ENCODE measurements around the gene TUBB4B.

The TUBB4B gene

DNA sequence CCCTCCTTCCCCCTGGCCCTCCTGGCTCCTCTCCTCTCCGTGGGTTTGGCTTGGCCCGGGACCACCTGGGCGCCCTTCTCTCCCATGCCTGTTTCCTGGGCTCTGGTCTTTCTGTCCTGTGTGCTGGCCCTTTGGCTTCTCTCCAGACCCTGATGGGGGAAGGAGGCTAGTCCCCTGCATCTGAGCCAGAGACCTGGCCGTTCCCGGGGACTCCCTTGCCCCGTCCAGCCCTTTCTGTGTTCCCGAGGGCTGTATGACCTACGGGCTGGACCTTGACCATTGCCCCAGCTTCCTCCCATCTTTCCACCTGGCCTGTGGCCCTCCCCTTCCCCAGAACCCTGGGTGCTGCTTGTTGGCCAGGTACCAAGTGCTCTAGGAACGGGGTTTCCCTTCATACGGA lies 22.4 kb downstream of the TUBB4B start:
- TF ChIP-seq TAF1 (IDR thresholded peaks at IDR 0.05; ENCODE audit: borderline replicate concordance, low read depth, low read length): no peak
- no peak for TF ChIP-seq POLR2A (IDR thresholded peaks at IDR 0.05; ENCODE audit: low read depth, low read length)
- TF ChIP-seq POLR2AphosphoS5 (IDR thresholded peaks at IDR 0.05; ENCODE audit: low read depth, low read length): no peak
- FAIRE-seq (no peak), DNase-seq (ENCODE audit: insufficient read length) (no peak)

GRCh38 chr9:137264067-137264466 lies 23.0 kb downstream of the TUBB4B start:
- DNase-seq (ENCODE audit: insufficient read length) (no peak), FAIRE-seq (no peak)
- TF ChIP-seq POLR2AphosphoS5 (IDR thresholded peaks at IDR 0.05; ENCODE audit: low read depth, low read length) (no peak), TAF1 (IDR thresholded peaks at IDR 0.05; ENCODE audit: borderline replicate concordance, low read depth, low read length) (no peak), POLR2A (IDR thresholded peaks at IDR 0.05; ENCODE audit: low read depth, low read length) (no peak)

DNA sequence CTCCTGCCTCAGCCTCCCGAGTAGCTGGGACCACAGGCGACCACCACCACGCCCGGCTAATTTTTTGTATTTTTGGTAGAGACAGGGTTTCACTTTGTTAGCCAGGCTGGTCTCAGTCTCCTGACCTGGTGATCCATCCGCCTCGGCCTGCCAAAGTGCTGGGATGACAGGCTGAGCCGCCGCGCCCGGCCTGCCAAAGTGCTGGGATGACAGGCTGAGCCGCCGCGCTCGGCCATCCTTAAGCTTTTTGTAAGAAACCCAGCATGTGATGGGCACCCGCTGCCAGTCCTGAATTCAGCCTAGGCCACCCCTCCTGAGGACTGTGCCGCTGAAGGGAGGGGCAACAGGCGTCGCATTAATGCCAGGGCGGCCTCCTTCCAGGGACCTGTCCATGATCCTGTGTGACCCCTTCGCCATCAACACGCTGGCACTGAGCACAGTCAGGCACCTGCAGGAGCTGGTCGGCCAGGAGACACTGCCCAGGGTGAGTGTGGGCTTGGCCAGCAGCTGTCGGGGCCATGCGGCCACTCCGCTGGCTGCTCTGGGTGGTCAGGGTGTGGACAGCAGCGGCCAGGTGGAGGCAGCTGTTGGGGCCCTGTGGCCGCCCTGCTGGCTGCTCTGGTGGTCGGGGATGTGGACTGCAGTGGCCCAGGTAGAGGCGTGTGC lies 24.5 kb downstream of the TUBB4B start:
- FAIRE-seq: no peak
- TF ChIP-seq POLR2A (IDR thresholded peaks at IDR 0.05; ENCODE audit: low read depth, low read length) (no peak), POLR2AphosphoS5 (IDR thresholded peaks at IDR 0.05; ENCODE audit: low read depth, low read length) (no peak), TAF1 (IDR thresholded peaks at IDR 0.05; ENCODE audit: borderline replicate concordance, low read depth, low read length) (no peak)

DNA sequence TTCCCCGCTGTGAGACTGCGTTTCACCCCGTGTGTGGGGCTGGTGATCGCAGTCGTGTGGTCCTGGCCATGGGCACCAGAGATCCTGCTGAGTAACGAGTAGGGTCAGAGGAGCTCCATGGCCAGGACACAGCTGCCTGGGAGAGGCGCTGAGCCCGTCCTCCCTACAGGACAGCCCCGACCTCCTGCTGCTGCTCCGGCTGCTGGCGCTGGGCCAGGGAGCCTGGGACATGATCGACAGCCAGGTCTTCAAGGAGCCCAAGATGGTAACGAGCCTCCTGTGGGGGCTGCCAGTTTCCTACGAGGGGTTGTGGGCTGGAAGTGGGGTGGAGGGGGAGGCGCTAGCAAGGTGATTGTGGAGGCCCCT lies 25.1 kb downstream of the TUBB4B start:
- TF ChIP-seq POLR2AphosphoS5 (IDR thresholded peaks at IDR 0.05; ENCODE audit: low read depth, low read length) (no peak), TAF1 (IDR thresholded peaks at IDR 0.05; ENCODE audit: borderline replicate concordance, low read depth, low read length) (no peak), POLR2A (IDR thresholded peaks at IDR 0.05; ENCODE audit: low read depth, low read length) (no peak; the same call in 1 of the 2 replicates)
- FAIRE-seq: no peak

More for the DNA sequence above, 24.5 kb downstream of the TUBB4B start:
- DNase-seq (ENCODE audit: insufficient read length): no peak

GRCh38 chr9:137266585-137267453 lies 25.7 kb downstream of the TUBB4B start:
- TF ChIP-seq POLR2AphosphoS5 (IDR thresholded peaks at IDR 0.05; ENCODE audit: low read depth, low read length): no peak
- TF ChIP-seq POLR2A (IDR thresholded peaks at IDR 0.05; ENCODE audit: low read depth, low read length): no peak
- no peak for TF ChIP-seq TAF1 (IDR thresholded peaks at IDR 0.05; ENCODE audit: borderline replicate concordance, low read depth, low read length)
- FAIRE-seq (no peak), DNase-seq (ENCODE audit: insufficient read length) (no peak)

More for the DNA sequence above, 25.1 kb downstream of the TUBB4B start:
- no peak for DNase-seq (ENCODE audit: insufficient read length)

DNA sequence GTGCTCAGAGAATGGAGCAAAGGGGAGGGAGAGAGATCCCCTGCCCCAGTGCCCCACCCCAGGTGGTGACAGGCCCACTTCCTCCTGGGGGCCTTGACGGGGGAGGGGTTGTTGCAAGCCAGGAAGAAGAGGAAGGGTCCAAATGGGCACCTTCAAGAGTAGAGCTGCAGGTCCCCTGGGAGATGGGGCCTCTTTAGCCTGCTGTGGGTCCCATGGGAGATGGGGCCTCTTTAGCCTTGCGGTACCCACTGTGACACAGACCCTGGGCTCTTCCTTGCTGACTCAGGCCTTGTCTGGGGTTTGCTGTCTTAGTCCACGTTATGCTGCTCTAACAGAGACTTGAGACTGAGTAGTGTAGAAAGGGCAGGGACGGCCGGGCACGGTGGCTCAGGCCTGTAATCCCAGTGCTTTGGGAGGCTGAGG lies 26.9 kb downstream of the TUBB4B start:
- DNase-seq (ENCODE audit: insufficient read length) (no peak), FAIRE-seq (no peak)
- no peak for TF ChIP-seq POLR2AphosphoS5 (IDR thresholded peaks at IDR 0.05; ENCODE audit: low read depth, low read length)
- no peak for TF ChIP-seq TAF1 (IDR thresholded peaks at IDR 0.05; ENCODE audit: borderline replicate concordance, low read depth, low read length)
- no peak for TF ChIP-seq POLR2A (IDR thresholded peaks at IDR 0.05; ENCODE audit: low read depth, low read length)

DNA sequence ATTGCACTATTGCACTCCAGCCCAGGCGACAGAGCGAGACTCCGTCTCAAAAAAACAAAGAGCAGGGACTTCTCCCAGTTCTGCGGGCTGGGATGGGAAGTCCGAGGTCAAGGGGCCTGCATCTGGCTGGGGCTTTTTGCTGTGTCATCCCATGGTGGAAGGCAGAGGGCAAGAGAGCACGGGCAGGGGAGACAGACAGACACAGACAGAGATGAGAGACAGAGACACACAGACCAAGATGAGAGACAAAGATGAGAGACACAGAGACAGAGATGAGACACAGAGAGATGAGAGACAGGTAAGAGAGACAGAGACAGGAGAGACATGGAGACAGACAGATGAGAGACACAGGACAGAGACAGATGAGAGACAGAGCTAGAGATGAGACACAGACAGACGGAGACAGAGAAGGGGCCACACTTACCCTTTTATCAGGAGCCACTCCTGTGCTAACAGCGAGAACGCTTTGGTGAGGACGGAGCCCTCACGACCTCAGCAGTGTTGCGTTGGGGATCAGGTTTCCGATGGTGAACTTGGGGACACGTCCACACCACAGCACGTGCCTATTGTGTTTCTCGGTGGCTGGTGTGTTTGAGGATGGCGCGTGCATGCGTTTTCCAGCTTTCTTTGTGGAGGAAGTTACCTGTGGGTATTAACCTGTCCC lies 27.6 kb downstream of the TUBB4B start:
- FAIRE-seq (no peak), DNase-seq (ENCODE audit: insufficient read length) (no peak)
- TF ChIP-seq POLR2A (IDR thresholded peaks at IDR 0.05; ENCODE audit: low read depth, low read length) (no peak), TAF1 (IDR thresholded peaks at IDR 0.05; ENCODE audit: borderline replicate concordance, low read depth, low read length) (no peak), POLR2AphosphoS5 (IDR thresholded peaks at IDR 0.05; ENCODE audit: low read depth, low read length) (no peak)

DNA sequence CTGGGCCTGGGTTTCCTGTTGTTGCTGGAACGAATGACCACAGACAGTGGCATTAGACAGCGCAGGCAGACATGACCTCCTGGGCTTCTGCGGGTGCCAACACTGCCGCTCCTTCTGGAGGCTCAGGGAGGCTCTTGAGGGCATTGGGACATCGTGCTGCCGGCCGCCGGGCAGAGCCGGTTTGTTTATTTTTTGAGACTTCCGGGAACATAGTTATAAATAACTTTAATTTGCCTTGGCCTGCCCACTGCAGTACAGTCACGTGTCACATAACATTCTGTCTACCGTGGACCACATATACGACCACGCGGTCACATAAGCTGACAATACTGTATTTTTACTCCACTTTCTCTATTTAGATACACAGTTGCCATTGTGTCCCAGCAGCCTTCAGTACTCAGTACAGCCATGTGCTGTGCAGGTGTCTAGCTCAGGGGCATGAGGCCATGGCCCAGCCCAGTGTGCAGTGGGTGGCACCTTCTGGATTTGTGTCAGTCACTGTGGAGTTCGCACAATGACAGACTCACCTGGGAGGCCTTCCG lies 28.2 kb downstream of the TUBB4B start:
- no peak for TF ChIP-seq TAF1 (IDR thresholded peaks at IDR 0.05; ENCODE audit: borderline replicate concordance, low read depth, low read length)
- TF ChIP-seq POLR2AphosphoS5 (IDR thresholded peaks at IDR 0.05; ENCODE audit: low read depth, low read length): no peak
- no peak for TF ChIP-seq POLR2A (IDR thresholded peaks at IDR 0.05; ENCODE audit: low read depth, low read length)
- FAIRE-seq (peak; percentile 71), DNase-seq (ENCODE audit: insufficient read length) (no peak)

DNA sequence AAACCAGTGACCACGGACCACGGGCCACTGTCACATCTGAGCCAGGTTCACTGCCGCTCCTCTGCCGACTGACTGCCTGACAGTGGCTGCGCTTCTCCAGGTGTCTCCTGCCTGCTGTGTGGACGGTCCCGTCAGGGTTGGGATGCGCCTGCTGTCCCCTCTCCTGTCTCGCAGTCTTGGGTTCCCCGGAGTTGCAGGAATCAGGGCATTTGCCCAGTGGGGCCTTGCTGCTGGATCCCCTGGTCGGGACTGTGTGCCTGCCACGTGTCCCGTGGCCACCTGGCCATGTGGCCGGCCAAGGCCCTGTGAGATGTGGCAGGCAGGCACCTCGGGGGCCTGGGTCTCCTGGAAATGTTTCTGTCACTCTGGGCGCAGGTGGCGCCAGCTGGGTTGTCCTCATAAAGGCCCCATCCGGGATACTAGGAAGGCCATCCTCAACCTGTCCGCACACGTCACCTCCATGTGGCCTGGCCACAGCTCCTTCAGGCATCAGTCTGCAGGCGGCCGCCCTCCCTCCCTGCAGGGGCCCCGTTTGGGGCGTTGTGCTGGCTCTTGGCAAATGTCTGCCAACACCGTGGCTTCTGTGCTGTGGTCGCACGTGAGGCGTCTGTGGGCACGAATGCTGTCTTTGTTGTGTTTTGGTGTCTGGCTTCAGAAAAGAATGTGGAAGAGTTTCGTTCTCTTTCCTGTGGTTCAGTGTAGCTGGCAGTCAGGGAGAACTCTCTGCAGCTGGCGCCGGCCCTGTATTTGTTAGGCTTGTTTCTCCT lies 30.0 kb downstream of the TUBB4B start:
- DNase-seq (ENCODE audit: insufficient read length) (no peak), FAIRE-seq (no peak)
- TF ChIP-seq POLR2AphosphoS5 (IDR thresholded peaks at IDR 0.05; ENCODE audit: low read depth, low read length) (no peak), POLR2A (IDR thresholded peaks at IDR 0.05; ENCODE audit: low read depth, low read length) (no peak), TAF1 (IDR thresholded peaks at IDR 0.05; ENCODE audit: borderline replicate concordance, low read depth, low read length) (no peak)

DNA sequence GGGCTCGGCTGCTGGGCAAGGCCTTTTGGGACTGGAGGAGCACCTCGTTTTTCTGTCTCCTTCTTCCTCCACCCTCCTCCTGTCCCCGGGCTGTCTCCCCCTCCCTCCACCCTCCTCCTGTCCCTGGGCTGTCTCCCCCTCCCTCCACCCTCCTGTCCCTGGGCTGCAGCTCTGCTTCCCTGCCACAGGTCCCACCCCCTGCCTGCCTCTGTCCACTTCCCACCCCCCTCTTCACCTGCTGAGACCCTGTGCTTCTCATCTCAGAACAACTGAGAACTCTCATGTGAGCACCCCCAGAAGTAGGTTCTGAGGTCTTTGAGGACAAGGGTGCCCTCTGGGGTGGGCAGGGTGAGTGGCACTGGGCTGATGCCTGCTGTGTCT lies 30.6 kb downstream of the TUBB4B start:
- no peak for FAIRE-seq

More for the DNA sequence above, 30.6 kb downstream of the TUBB4B start:
- no peak for DNase-seq (ENCODE audit: insufficient read length)
- no peak for TF ChIP-seq POLR2A (IDR thresholded peaks at IDR 0.05; ENCODE audit: low read depth, low read length)
- TF ChIP-seq POLR2AphosphoS5 (IDR thresholded peaks at IDR 0.05; ENCODE audit: low read depth, low read length): no peak
- no peak for TF ChIP-seq TAF1 (IDR thresholded peaks at IDR 0.05; ENCODE audit: borderline replicate concordance, low read depth, low read length)
